Panc1 (cell line): ENCODE results near the gene LRRC1.

ENCODE experiments used
- CTCF ChIP-seq: fragments of 450-650 bp; IDR thresholded peaks from 2 replicates; pipeline ENCODE4 v1.5.1; 2017; ENCODE audit warnings: mild to moderate bottlenecking
- POLR2AphosphoS5 ChIP-seq: IDR thresholded peaks from 2 replicates; pipeline ENCODE4 v1.6.1; 2012; ENCODE audit warnings: mild to moderate bottlenecking, low read depth, low read length, moderate library complexity
- TCF7L2 ChIP-seq: IDR thresholded peaks from 2 replicates; pipeline ENCODE4 v1.6.1; 2011; ENCODE audit warnings: mild to moderate bottlenecking, low read depth, low read length, inconsistent platforms

GRCh38 chr6:53796451-53796780, 1.6 kb downstream of the LRRC1 start:
- TF ChIP-seq CTCF (no peak), POLR2AphosphoS5 (no peak), TCF7L2 (no peak)
